GM23338 (cell line): ENCODE measurements around the gene CDKAL1.

Experiments
- CTCF ChIP-seq, 2 experiments: fragments of 200-600 bp in 1 of 2; sonication (generic) in 1 of 2; conservative IDR thresholded peaks; 2 replicates each; pipeline versions ENCODE4 v1.5.1 to v1.6.1; 2016 to 2017; ENCODE audit warnings: antibody characterized with exemption in 2 of 2, low read depth in 2 of 2, mild to moderate bottlenecking in 2 of 2, moderate library complexity in 1 of 2
- EZH2phosphoT487 ChIP-seq: fragments of 200-600 bp; sonication (generic); IDR thresholded peaks from one replicate; pipeline ENCODE4 v1.8.1; 2018; ENCODE audit warnings: antibody characterized with exemption; ENCODE audit not compliant: unreplicated experiment
- POLR2AphosphoS5 ChIP-seq: IDR thresholded peaks from 2 replicates; pipeline ENCODE4 v1.6.1; 2016; ENCODE audit warnings: antibody characterized with exemption, low read depth

- TF ChIP-seq CTCF (conservative IDR thresholded peaks at IDR 0.05; ENCODE audit: low read depth in 2 of 2) (no peak), POLR2AphosphoS5 (no peak), EZH2phosphoT487 (no peak)
Measured at GRCh38 chr6:20660534-20660933, 126.3 kb downstream of the CDKAL1 start.
